GOT3 (cell line): Measurements from ENCODE around the gene STK24.
"Not testable (repeated sequence)": the region's sequence is repeated elsewhere in the genome, so short reads cannot be mapped to it uniquely, and the experiment has no call there.

Experiments
- DNase-seq: peaks from one replicate; lab custom pipeline; 2025; ENCODE audit warnings: mixed read lengths; lab: John Stamatoyannopoulos, UW

Gene STK24

GRCh38 chr13:98576963-98577835 is at the start of gene STK24:
Gene STK24 (minus strand): TSS chr13:98577107. CDS start chr13:98576786, 321 bp downstream.
- peak; percentile 26 for DNase-seq

- DNase-seq, result no peak
Measured at GRCh38 chr13:98626298-98626935, 49.5 kb upstream of the STK24 start.

- not testable (repeated sequence) for DNase-seq
Measured at GRCh38 chr13:98624589-98624988, 47.7 kb upstream of the STK24 start.

- DNase-seq, result no peak
Measured at GRCh38 chr13:98622931-98623331, 46.0 kb upstream of the STK24 start.

- DNase-seq, result no peak
Measured at GRCh38 chr13:98619556-98619955, 42.6 kb upstream of the STK24 start.

DNA sequence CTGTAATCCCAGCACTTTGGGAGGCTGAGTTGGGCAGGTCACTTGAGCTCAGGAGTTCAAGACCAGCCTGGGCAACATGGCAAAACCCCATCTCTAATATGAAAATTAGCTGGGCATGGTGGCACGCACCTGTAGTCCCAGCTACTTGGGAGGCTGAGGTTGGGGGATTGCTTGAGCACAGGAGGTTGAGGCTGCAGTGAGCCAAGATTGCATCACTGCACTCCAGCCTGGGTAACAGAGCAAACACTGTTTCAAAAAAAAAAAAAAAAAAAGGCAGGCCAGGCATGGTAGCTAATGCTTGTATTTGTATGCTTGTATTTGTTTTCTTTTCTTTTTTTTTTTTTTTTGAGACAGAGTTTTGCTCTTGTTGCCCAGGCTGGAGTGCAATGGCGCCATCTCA is 38.7 kb upstream of the STK24 start:
- DNase-seq, result not testable (repeated sequence)

GRCh38 chr13:98613591-98613990 is 36.7 kb upstream of the STK24 start:
- no peak for DNase-seq

DNA sequence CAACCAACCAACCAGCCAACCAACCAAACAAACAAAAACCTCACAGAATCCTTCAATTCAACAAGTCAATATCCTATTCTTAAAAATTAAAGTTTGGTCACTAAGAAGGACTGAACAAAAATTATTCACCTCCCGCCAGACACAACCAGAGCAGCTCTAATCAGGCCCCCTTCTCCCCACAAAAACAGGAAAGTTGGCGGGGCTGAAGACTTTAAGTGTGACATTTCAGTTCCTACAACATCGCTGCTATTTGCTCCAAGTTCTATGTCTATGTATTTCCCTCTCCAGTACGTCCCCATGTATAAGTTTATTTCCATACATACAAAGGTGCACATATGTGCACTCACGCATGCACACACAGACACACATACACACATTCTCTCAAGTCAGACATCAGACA is 32.8 kb upstream of the STK24 start:
- no peak for DNase-seq

DNA sequence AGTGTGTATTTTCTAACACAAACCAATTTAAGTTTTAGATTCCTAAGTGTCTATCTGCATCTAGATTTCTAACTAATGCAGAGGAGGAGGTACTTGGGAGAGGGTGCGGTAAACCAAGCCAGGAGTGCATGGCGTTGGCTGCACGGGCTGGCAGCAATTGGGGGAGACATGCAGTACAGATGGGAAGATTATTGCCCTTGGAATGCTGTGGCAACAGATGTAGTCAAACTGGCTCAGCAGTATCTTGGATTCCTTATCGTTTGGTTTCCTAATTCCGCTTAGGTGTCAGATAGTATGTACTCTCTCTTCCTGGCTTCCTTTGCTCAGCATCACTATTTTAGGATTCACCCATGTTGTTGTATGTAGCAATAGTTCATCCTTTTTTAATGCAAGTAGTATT is 29.4 kb upstream of the STK24 start:
- DNase-seq, result no peak

- no peak for DNase-seq
Measured at GRCh38 chr13:98599502-98600328, 22.8 kb upstream of the STK24 start.

DNA sequence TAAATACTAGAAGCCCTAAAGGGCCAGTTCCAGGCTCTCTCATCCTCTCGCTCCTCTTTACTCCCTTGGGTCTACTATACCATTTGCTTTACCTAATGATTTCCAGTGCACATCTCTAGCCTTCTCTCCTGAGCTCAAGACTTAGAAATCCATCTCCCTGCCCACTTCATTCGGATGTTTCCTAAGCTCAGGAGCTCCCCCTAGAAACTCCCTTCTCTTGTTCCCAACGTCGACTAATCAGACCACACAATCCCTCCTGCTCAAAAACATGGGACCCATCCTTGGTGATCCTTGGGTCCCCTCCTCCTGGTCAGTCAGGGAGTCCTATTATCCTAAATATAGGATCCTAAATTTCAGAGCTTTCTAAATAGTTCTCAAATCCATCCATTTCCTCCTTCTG is 21.1 kb upstream of the STK24 start:
- DNase-seq, result no peak

DNA sequence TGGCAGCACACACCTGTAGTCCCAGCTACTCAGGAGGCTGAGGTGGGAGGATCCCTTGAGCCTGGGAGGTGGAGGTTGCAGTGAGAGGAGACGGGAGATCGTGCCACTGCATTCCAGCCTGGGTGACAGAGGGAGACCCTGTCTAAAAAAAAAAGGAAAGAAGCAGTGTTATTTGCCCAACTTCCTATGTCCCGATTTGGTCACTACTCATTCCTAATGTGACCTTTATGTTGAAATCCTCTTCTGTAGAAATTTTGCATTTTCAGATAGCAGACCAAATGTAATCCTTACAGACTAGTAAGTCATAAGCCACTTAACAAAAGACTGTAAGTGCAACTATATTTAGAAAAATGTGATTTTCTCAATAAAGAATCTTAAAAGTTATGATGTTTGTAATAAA is 18.2 kb upstream of the STK24 start:
- DNase-seq, result no peak

- no peak for DNase-seq
Measured at GRCh38 chr13:98592362-98592732, 15.4 kb upstream of the STK24 start.

DNA sequence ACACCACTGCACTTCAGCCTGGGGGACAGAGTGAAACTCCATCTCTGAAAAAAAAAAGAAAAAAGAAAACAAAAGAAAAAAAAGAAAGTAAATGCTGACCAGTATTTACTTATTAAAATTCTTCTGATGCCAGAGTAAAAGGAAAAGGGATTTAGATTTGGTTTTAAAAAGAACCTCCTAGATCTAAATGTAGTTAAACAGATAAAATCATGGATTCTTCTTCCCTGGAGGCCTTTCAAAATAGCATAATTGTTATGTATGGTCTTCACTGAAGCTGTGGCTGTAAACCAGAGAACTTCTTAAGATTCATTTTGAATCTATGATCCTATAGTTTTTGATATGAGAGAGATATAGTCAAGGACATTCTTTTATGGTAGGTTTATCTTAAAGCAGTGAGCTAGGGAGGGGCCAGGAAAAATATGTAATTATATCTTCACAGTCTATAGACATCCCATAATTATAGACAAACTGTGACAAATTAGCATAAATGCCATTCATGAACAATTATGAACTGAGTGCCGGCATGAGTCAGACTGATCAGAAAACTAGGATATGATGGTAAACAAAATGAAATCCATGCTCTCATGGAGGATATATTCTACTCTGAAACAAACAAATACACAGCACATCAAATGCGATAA is 14.9 kb upstream of the STK24 start:
- DNase-seq, result no peak

DNA sequence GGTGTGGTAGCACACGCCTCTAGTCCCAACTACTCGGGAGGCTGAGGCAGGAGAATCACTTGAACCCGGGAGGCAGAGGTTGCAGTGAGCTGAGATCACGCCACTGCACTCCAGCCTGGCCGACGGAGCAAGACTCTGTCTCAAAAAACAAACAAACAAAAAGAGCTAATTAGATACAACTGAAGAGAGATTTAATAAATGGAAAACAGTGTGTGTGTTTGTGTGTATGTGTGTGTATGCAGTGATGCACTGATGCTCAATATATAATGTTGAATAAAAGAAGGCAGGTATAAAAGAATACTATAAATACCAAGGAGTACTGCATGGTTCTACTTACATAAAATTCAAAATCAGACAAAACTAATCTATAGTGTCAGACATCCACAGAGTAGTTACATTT is 13.6 kb upstream of the STK24 start:
- DNase-seq, result not testable (repeated sequence)

GRCh38 chr13:98589516-98589915 is 12.6 kb upstream of the STK24 start:
- not testable (repeated sequence) for DNase-seq

- DNase-seq, result no peak
Measured at GRCh38 chr13:98586400-98587345, 9.8 kb upstream of the STK24 start.

- DNase-seq, result no peak
Measured at GRCh38 chr13:98585946-98586345, 9.0 kb upstream of the STK24 start.

- DNase-seq, result no peak
Measured at GRCh38 chr13:98585398-98585754, 8.5 kb upstream of the STK24 start.

- DNase-seq, result no peak
Measured at GRCh38 chr13:98584668-98585397, 7.9 kb upstream of the STK24 start.
